A549 treated with ZK216348 at 1 μM for 4 hours (cell line): ENCODE measurements around the gene TERC. TPM values are rescaled to one million over a fixed set of nuclear protein-coding genes. Genes with fewer than 3 reads are reported as not detected.

Experiments
- total RNA-seq: library from RNA; stranded (reverse); fragments of 200-300 nt; extraction: Qiagen RNA extraction; gene quantifications from 5 replicates; pipeline ENCODE4 v1.2.3, GENCODE V29; 2022; ENCODE audit warnings: low read depth

The TERC gene
- total RNA-seq: not detected in 5 replicates

DNA sequence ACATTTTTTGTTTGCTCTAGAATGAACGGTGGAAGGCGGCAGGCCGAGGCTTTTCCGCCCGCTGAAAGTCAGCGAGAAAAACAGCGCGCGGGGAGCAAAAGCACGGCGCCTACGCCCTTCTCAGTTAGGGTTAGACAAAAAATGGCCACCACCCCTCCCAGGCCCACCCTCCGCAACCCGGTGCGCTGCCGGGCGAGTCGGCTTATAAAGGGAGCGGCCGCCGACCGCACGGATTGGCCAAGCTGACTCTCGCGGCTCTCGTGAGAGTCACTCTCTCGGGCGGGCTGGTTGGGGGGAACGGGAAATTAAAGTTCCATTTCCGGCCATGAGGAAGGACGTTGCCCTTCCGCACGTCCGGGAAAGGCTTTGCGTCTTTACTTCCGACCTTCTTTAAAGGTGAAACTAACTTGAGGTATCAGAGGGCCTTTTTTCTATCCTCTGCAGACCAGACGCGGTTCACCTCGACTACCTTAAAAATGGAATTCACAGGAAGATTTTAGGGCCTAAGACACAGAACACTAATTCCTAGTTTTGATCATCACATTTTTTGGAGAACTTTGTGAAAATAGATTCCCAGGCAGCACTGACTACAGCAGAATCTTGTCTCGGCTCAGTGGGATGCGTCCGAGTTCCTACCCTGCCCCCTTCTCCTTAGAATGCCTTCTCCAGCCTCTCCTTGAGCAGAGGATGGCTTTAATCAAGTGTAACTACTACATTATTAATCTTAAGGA is at the start of gene TERC:
Gene TERC (minus strand): TSS at position 179 of the 731 bp plus-strand sequence.

DNA sequence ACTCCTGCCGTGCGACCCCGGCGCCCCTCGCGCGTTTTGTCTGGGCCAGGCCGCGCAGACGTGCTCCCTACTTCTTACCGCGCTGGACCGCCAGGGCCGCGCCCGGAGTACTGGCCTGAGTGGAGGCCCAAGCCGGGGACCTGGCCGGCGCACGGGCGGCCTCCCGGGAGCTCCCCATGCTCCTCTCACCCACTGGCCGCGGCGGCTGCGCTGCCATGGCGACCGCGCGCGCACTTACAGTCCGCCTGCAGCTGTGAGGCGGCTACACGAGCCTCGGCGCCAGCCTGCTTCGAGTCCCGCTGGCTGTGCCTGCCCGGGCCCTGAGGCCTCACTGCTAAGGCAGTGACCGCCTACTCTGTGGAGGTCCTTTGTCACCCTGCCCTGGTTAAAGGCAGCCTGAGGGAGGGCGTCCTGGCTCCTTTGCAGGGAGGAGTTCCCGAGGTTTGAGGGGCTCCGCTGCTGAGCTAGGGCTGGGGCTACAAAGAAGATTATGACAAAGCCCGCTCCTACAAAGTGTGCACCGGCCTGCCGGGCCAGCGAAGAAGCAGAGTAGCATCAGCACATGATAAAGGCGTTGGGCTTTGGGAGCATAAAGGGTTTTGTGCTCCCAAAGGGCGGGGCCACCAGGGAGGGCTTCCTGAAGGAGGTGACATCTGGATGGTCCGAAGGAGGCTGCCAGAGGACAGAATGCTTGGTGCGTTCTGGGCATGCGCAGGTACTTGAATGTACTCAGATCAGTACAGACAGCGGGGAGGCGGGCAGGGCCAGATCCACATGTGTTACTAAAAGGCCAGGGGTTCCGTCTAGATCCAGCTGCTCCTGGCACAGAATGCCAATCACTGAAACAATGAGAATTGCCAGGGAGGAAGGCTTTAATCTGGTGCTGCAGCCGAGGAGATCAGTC is 47.7 kb upstream of the TERC start, which contains the start of the genes LRRC34 and LRRIQ4:
Gene LRRC34 (minus strand): TSS at position 573 of the 904 bp plus-strand sequence. CDS start 356 bp downstream, at position 217.
Gene LRRIQ4 (plus strand): TSS at position 539 of the 904 bp plus-strand sequence. CDS start 9,052 bp downstream, outside the sequence.

DNA sequence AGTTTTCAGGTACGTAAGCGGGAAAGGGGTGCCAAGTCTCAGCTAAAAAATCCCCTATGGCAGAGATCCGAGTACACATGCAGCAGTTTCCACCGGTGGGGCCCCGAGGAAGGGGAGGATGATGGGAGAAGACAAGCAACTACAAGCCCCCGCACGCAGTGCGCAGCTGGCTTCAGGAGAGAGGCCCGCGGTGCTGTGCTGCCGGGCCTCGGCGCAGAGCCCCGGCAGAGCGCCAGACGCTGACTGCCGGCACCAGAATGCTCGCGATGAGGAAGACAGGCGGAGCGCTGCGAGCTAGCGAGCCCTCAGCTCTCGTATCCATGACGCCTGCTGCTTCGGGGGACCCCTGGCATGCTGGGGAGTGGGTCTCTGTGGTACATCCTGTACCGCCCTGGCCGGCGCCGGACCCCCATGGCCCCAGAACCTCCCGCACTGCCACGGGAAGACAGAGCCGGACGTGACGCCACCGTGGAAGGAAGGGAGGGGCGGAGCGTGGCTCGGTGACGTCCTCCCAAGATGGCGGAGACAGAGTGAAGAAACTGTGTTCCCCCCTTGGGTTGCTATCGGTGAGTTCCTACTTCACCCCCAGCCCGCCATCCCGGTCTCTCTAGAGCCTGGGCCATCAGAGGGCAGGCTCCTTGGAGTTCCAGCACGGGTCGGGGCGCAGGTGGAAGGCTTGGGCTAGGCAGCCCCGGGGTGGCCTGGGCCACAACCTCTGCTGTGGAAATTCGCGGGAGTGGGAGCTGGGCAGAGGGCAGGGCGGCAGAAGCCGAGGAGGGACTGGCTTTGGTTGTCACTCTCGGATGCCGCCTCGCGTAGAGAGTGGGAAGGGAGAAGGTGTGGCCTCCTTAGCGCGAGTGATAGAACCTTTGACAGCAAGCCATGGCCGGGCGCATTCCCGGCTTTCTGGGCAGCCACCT is 8.3 kb upstream of the TERC start, which contains the start of gene MYNN:
Gene MYNN (plus strand): TSS at position 500 of the 920 bp plus-strand sequence. CDS start 900 bp downstream, outside the sequence.

DNA sequence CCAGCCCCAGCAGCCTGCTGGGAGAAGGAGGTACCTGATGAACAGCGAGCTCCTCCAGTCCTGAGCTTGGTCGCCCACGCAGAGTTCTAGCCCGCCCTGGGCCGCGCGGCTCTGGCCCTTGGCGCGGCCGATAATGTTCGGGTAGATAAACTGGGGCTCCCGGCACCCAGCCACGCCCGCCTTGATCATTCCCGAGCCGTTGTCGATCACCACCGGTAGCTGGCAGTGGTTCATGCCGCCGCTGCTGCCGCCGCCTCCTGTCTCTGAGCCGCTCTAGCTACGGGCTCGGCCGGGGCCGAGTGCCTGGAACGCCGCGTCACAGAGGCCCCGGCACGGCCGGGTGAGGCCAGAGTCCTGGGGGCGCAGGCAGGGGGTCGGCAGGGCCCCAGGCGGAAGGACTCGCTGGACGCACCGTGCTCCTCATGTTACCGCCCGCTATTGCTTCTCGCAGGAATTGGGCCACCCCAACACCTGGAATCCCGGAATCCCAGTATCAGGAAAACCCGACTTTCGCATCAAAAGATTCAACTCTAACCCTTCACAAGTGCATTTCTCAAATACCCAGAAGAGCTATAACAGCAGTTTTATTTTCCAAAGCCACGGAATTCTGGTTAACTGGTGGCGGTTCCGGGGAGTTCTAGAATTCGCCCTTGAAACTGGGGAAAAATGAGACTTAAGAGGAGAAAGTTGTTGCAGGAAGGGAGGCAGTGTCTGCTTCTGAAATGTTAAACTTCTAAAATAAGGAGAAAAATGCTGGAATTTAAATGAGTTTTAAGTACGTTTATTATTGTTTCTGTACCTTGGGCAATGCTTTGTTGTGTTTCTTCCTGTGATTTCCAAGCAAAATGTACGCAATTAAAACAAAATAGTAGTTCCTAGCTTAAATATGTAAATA is 4.7 kb upstream of the TERC start, which contains the start of gene ACTRT3:
Gene ACTRT3 (minus strand): TSS at position 275 of the 895 bp plus-strand sequence. CDS start 41 bp downstream, at position 234.

Other genes with a start within 250 kb of the TERC start
- 0.04 to 0.11 TPM in 2 of 5 replicates, not detected in the others for gene MECOM, start 101.3 kb downstream of the TERC start, total RNA-seq
- 2.9 to 3.6 TPM (median 3.4 TPM) in 5 replicates for gene ACTRT3, start 4.5 kb upstream of the TERC start, total RNA-seq
- gene MYNN, start 8.3 kb upstream of the TERC start, total RNA-seq: 8.2 to 10.6 TPM (median 9.2 TPM) in 5 replicates
- gene LRRIQ4, start 47.8 kb upstream of the TERC start, total RNA-seq: not detected in 5 replicates
- gene LRRC34, start 47.8 kb upstream of the TERC start, total RNA-seq: not detected in 5 replicates
- not detected in 5 replicates for gene LRRC31, start 104.9 kb upstream of the TERC start, total RNA-seq
- gene SAMD7, start 146.5 kb upstream of the TERC start, total RNA-seq: not detected in 5 replicates
- gene SEC62, start 201.7 kb upstream of the TERC start, total RNA-seq: 83.5 to 188 TPM (median 94.6 TPM) in 5 replicates